CD4-positive, alpha-beta T cell treated with Interleukin-17A for 4 hours (primary cell): ENCODE measurements around the gene HS2ST1.
"Not testable (repeated sequence)": the region's sequence is repeated elsewhere in the genome, so short reads cannot be mapped to it uniquely, and the experiment has no call there.

ENCODE experiments used
- DNase-seq: peaks from one replicate; pipeline ENCODE4 v3.0.0-alpha.2; 2020; ENCODE audit warnings: mixed read lengths

Gene HS2ST1

DNA sequence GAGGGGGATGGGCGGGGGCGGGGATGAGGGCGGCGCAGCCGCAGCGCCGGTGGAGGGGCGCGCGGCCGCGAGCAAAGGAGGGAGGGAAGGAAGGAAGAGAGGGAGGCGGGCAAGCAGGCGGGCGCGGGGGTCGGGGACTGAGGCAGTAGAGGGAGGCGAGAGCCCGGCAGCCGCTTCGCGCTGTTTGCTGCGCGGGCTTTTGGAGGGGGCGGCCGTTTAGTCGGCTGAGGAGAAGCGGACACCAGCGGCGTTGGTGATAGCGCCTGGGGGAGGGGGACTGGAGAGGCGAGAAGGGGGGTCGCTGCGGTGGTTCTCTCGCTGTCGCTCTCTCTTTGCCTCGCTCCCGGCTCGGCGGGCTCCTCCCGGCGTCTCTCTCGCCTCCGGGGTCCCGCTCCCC, at the start of gene HS2ST1:
HS2ST1 (plus strand) TSS at position 35 of the 397 bp plus-strand sequence.
- DNase-seq = no peak

DNA sequence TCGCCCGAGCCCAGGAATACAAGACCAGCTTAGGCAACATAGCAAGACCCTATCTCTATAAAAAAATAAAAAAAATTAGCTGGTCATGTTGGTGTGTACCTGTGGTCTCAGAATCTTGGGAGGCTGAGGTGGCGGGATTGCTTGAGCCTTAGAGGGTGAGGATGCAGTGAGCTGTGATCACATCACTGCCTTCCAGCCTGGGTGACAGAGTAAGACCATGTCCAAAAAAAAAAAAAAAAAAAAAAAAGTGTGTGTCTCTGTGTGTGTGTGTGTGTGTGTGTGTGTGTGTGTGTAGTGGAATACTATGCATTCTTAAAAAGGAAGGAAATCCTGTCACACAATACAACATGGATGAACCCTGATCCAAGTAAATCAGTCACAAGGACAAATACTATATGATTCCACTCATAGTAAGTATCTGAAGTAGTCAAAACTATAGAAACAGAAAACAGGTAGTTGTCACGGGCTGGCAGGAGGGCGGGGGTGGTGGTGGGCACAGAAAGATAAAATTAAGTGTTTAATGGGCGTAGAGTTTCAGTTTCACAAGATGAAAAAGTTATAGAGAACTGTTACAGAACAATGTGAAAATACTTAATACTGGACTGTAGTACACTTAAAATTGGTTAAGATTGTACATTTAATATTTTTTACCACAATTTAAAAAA, 48.3 kb upstream of the HS2ST1 start:
- DNase-seq = no peak

DNA sequence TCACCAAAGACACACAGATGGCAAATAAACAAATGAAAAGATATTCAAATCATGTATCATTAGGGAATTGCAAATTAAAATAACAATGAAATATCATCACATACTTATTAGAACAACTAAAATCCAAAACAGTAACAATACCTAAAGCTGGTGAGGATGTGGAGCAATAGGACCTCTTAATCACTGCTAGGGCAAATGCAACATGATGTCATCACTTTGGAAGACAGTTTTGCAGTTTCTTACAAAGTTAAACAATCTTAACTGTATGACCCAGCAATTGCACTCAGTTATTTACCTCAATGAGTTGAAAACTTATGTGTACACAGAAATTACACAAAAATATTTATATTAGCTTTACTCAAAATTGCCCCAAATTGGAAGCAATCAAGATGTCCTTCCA, 47.8 kb upstream of the HS2ST1 start:
- DNase-seq = no peak

DNA sequence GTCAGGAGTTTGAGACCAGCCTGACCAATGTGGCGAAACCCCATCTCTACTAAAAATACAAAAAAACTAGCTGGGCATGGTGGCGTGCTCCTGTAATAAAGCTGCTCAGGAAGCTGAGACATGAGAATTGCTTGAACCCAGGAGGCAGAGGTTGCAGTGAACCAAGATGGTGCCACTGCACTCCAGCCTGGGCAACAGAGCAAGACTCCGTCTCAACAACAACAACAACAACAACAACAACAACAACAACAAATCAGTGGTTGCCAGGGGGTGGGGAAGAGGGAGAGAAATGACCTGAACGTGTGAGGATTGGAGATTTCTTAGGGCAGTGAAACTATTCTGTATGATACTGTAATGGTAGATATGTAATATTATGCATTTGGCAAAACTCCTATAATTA, 47.2 kb upstream of the HS2ST1 start:
- not testable (repeated sequence) for DNase-seq

DNA sequence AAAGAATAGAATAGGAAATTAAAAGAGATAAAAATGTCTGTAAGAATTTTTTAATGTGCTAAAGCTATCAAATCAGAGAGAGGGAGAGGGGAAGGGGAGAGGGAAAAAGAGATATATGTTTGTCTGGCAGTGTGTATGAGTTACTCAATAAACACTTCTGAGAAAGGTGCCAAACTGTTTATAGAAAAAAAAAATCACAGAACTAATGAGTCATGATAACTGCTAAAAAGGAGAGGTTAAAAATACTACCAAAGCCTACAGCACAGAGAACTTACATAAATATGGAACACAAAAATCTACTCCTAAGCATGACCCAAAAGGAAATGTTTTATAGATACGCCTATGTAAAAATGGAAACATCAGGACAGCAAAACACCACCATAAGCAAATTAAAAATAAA, 46.0 kb upstream of the HS2ST1 start:
- no peak for DNase-seq

DNA sequence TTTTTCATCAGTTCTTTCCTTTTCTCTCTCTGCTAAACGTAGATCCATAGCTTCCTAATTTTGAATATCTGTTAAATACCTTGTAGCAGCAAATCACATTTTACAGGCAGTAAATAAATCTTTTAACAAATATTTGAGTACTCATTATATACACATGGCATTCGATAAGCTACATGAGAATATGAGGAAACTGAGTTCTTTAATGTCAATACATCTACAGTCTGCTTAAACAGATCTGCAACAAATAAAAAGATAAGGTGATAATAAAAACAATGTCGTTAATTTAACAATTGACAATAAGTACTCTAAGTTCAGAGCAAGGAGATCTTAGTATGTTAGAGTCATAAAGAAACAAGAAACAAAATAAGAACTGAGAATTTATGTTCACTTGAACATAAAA, 43.4 kb upstream of the HS2ST1 start:
- DNase-seq = no peak

DNA sequence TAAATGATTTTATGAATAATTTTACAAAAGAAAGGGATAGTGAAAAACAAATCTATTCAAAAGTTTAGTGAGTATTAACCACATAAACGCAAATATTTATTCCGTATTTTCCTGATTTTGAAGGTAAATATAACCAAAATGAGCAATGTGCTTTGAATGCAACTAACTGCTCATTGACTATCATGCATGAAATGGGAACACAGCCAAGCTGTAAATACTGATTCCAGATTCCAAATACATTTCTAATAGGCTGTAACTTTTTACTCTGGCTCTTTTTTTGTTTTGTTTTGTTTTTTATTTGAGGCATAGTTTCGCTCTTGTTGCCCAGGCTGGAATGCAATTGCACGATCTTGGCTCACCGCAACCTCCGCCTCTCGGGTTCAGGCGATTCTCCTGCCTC, 42.3 kb upstream of the HS2ST1 start:
- DNase-seq = no peak

DNA sequence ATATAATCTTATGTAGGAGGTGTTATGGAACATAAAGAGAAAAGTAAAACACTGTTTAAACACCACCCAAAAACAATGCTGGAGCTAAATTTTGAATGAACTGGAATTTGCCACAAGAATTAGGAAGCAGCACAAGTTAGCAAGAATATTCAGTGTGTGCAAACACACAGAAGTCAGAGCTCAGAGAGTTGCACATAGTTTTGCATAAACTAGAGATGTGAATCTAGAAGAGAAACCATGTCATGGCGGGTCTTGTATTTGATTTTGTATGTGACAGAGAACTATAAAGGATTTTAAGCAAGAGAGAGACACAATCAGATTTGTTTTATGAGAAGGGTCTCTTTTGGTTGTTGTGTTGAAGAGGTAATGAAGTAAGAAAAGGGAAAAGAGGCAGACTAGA, 38.7 kb upstream of the HS2ST1 start:
- no peak for DNase-seq

DNA sequence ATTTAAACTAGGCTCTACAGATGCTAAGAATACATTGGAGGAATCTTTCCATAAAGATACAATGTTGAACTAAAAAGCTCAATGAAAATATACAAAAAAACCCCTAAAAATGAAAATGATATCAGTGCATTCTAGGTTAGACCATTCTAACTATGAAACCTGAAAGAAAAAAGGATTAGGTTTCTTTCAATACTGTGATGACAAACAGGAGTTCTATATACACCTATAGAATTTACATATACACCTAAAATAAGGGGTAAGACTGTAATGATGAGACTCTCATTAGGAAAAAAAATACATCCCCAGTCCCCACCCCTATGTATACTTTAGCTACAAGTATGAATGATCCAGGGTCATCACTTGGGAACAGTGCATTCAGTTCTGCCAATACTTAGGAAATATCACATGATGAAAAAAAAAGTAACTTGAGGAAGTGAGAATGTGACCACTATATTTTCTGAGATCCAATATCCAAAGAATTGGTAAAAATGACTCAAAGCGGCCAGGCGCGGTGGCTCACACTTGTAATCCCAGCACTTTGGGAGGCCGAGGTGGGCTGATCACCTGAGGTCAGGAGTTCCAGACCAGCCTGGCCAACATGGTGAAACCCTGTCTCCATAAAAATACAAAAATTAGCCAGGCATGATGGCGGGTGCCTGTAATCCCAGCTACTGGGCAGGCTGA, 26.8 kb upstream of the HS2ST1 start:
- no peak for DNase-seq

DNA sequence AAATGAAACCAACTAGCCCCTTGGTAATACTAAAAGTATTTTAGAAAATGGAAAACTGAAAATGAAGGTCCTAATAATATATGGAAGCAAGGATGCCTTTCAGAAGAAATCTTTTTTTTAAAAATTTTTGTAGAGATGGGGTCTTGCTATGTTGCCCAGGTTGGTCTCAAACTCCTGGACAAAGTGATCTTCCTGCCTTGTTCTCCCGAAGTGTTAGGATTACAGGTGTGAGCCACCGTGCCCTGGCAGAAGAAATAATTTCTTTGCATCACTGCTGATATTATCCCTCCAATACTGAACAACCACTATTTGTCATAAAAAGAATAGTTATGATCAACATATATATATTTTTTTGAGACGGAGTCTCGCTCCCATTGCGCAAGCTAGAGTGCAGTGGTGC, 26.1 kb upstream of the HS2ST1 start:
- no peak for DNase-seq

DNA sequence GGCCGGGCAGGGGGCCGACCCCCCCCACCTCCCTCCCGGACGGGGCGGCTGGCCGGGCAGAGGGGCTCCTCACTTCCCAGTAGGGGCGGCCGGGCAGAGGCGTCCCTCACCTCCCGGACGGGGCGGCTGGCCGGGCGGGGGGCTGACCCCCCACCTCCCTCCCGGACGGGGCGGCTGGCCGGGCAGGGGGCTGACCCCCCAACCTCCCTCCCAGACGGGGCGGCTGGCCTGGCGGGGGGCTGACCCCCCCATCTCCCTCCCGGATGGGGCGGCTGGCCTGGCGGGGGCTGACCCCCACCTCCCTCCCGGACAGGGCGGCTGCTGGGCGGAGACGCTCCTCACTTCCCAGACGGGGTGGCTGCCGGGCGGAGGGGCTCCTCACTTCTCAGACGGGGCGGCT, 15.0 kb upstream of the HS2ST1 start:
- not testable (repeated sequence) for DNase-seq

DNA sequence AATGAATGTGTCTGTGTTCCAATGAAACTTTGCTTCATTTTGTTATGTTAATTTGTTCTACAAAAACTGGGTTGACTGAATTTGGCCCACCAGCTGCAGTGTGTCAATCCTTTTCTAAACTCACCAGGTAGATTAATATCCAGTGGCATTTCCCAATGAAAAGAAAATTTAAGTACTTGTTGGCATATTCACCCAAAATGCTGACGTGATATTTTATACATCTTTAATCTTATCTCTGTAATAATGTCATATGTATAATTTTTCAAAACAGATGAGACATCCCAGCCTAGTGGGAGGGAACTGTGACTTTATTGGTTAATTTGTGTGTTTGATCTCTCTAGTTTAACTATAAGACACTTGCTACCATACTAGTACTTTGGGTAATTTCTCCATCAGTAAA, 8.6 kb upstream of the HS2ST1 start:
- no peak for DNase-seq

DNA sequence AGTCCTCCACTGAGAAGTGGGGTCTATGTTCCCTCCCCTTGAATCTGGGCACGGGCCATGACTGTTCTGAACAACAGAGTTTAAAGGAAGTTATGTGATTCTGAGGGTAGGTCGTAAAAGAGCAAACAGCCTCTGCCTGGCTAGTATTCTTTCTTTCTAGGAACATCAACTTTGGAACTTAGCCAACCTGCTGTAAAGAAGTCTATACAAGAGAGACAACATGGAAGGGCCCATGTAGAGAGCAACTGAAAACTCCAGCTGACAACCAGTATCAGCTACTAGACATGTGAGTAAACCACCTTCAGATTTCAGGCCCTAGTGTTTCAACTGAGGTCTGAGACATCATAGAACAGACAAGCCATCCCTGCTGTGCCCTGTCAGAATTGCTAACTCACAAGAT, 8.0 kb upstream of the HS2ST1 start:
- DNase-seq = no peak

DNA sequence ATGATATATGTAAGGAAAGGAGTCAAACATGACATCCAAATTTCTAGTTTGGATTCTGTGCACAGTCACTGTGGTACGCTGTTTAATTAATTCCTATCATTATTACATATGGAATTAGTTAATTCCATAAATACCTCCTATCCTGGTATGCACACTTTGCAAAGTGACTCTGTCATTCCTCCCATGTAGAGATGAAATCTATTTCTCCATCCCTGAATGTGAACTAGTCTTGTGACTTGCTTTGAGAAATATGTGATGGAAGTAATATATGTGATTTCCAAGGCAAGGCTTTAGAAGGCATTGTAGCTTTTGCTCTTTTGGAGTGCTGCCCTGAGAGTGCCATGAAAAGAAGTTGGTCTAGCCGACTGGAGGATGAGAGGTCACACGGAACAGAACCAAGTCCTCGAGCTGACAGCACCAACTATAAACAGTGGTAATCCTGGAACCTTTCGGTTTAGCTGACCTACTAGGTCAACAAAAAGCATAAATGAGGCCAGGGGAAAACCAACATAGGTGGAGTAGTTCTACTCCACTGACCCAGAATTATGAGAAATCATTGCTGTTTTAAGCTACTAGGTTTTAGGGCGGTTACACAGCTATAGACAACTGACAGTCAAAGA, 2.0 kb upstream of the HS2ST1 start:
- DNase-seq = no peak

DNA sequence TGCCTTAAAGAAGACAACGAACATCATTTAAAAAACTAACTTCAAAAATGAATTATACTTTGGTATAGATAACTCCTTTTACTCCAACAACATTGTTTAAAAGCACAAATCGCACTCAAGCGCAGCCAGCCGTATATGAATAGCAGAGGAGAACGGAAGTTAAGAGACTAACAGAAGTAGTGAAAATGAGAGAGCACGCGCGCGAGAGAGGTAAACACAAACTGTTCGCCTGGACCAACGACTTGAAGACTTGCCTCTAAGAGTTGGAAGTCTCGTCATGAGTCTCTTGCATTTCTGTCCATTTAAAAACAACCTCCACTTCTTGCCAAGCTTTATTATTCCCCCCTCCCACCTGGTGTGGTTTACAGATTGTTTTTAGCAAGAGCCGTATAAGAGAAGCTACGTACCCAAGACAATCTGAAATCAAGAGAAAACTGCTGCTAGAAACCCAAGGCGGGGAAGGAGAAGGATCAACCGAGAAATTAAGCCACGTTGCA, 988 bp upstream of the HS2ST1 start:
- DNase-seq = peak; percentile 52

DNA sequence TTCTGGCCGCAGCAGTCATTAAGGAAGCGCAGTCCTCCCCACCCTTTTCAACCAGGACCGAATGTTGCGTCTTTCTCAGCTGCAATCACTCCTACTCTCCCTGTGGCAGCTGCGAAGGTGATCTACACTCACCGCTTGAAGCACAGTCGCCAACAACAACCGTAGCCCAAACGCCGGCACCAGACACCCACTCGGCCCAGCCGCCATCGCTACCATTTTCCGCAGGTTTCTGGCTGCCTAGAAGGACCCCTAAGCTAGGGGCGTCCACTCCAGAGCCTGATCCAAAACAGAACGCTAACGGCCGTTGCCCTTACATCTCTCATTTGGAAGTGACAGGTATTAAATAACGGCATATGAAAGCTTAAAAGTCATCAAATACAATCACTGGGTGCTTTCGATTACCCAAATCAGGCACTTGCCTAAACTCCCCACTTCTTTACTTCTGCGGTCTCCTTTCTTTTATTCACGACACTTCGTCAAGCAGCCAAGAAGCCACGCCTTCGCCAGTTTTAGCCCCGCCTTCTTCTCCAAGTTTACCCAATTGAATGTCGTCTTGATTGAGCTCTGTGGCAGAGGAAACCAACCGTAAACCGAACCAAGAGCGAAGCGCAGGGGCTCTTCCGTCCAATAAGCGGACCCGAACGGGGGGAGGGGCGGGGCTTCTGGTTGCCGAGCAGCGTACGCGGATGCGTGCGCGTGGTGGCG, 387 bp upstream of the HS2ST1 start, which contains the start of gene SELENOF:
SELENOF (minus strand) TSS at position 231 of the 705 bp plus-strand sequence; CDS start at position 216, 15 bp downstream.
- peak; percentile 100 for DNase-seq

DNA sequence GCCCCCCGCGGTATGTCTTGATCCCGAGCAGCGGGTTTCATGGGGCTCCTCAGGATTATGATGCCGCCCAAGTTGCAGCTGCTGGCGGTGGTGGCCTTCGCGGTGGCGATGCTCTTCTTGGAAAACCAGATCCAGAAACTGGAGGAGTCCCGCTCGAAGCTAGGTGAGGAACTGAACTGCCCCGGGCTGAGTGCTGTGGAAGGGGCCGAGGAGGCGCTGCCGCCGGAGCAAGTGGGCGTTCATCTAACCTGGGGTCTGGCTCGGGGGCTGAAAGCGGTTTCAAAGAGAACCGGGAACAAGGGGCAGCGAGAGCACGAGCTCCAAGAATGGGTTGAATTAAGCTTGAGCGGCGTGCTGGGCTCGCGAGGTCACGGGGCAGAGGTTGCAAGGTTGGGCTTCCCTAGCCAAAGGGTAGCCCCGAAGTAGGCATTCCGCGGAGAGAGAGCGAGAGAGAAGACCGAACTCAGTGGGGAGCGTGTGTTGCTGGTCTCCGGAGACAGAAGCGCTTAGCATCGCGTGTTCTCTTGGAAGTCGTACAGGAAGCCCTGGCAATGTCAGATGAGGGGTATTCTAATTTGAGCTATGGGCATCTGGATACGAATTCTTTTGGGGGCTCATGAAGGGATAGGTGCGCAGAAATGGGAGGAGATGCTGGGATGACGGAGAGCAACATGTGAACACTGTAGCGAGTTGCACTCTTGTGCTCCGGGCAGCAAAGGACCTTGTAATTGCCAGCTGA, 732 bp downstream of the HS2ST1 start:
- peak; percentile 57 for DNase-seq

DNA sequence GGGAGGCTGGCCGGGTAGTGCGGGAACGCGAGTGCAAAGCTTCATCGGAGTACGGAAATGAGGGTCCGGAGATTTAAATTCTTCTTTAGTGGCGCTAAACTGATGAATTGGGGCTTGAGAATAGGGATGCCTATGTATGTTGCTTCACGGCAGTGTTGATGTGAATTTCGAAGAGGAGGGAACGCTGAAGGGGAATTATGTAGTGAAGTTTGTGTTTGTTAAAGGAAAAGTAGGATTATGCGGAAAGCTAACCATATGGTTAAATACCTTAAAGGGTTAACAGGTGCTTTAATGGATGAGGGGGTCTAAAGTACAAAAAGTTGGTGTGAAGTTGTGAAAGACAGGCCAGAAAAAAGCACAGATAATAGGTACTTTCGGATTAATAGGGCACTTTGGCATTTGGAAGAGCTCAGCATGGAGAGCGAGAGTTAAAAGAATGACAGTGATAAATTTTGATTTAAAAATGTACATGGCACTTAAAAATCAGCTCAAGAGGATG, 1.4 kb downstream of the HS2ST1 start:
- DNase-seq = no peak

DNA sequence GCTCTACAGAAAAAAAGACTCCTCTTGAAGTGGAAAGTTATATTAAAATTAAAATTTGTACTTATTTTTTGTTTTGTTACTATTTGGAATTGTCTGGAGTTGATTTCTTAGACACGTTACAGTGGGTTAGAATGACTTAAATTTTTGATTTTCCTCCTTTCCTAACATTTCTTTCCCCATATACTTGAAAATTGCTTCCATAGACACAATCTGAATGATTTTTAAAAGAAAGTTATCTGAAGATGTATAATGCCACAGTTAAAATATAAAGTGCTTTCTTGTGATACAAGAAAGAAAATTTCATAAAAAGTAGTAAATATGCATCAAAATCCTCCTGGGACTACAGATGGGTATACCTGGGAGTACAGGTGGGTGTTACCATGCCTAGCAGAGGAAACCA, 2.3 kb downstream of the HS2ST1 start:
- no peak for DNase-seq

DNA sequence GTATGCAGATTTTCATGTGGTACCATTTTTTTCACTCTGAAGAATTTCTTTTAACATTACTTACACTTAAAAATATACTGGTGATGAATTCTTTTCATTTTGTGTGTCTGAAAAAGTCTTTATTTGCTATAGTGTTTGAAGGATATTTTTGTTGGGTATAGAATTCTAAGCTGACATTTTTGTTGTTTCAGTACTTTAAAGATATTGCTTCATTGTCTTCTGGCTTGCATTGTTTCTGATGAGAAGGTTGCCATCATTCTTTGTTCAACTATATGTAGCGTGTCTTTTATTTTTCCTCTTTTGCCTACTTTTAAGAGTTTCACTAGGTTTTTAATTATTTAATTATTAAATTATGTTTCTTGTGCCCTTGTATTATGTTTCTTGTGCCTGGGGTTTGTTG, 8.0 kb downstream of the HS2ST1 start:
- no peak for DNase-seq

DNA sequence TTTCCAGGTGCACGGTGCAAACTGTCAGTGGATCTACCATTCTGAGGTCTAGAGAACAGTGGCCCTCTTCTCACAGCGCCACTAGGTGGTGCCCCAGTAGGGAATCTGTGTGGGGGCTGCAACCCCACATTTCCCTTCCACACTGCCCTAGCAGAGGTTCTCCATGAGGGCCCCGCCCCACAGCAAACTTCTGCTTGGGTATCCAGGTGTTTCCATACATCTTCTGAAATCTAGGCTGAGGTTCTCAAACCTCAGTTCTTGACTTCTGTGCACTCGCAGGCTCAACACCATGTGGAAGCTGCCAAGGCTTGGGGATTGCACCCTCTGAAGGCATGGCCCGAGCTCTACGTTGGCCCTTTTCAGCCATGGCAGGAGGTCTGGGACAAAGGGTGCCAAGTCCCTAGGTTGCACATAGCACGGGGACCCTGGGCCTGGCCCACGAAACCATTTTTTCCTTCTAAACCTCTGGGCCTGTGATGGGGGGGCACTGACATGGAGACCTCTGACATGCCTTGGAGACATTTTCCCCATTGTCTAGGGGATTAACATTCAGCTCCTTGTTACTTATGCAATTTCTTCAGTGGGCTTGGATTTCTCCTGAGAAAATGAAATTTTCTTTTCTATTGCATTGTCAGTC, 10.0 kb downstream of the HS2ST1 start:
- no peak for DNase-seq

DNA sequence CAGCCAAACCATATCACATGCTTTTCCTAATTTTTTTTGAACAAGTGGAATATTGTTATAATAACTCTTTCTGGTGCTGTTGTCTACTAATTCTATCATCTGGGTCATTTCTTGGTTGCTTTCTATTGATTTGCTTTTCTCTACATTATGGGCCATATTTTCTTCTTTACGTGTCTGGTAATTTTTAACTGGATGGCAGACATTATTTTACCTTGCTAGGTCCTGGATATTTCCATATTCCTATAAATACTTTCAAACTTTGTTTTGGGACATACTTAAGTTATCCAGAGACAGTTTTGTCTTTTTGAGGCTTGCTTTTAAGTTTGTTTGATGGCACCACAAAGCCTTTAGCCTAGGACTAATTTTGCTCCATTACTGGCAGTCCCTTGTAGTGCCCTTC, 11.3 kb downstream of the HS2ST1 start:
- no peak for DNase-seq
